ENCODE data around the gene CDC14B.

Gene CDC14B

GRCh38 chr9:96502539-96503373 lies 116.9 kb downstream of the CDC14B start:
- DNase-seq (ENCODE audit: low read depth, low spot score) = no peak

GRCh38 chr9:96501633-96502538 lies 117.8 kb downstream of the CDC14B start:
- DNase-seq (ENCODE audit: low read depth, low spot score) = no peak

- no peak for DNase-seq (ENCODE audit: low read depth, low spot score)
Measured at GRCh38 chr9:96500696-96501632, 118.7 kb downstream of the CDC14B start.

- DNase-seq (ENCODE audit: low read depth, low spot score) = no peak
Measured at GRCh38 chr9:96499257-96499656, 120.4 kb downstream of the CDC14B start.

- DNase-seq (ENCODE audit: low read depth, low spot score) = no peak
Measured at GRCh38 chr9:96498796-96499195, 120.8 kb downstream of the CDC14B start.

- no peak for DNase-seq (ENCODE audit: low read depth, low spot score)
Measured at GRCh38 chr9:96497117-96497399, 122.6 kb downstream of the CDC14B start.

GRCh38 chr9:96496368-96497116 lies 123.1 kb downstream of the CDC14B start:
- no peak for DNase-seq (ENCODE audit: low read depth, low spot score)

- no peak for DNase-seq (ENCODE audit: low read depth, low spot score)
Measured at GRCh38 chr9:96495341-96495740, 124.3 kb downstream of the CDC14B start.

GRCh38 chr9:96494215-96494800 lies 125.3 kb downstream of the CDC14B start:
- no peak for DNase-seq (ENCODE audit: low read depth, low spot score)

GRCh38 chr9:96493757-96494156 lies 125.9 kb downstream of the CDC14B start:
- DNase-seq (ENCODE audit: low read depth, low spot score) = no peak

GRCh38 chr9:96492993-96493531 lies 126.6 kb downstream of the CDC14B start:
- no peak for DNase-seq (ENCODE audit: low read depth, low spot score)

- no peak for DNase-seq (ENCODE audit: low read depth, low spot score)
Measured at GRCh38 chr9:96491880-96492525, 127.6 kb downstream of the CDC14B start.

GRCh38 chr9:96491079-96491879 lies 128.4 kb downstream of the CDC14B start:
- DNase-seq (ENCODE audit: low read depth, low spot score) = no peak

- DNase-seq (ENCODE audit: low read depth, low spot score) = no peak
Measured at GRCh38 chr9:96490534-96491078, 129.0 kb downstream of the CDC14B start.

- DNase-seq (ENCODE audit: low read depth, low spot score) = no peak
Measured at GRCh38 chr9:96489482-96489979, 130.1 kb downstream of the CDC14B start.

- DNase-seq (ENCODE audit: low read depth, low spot score) = no peak
Measured at GRCh38 chr9:96487949-96488348, 131.7 kb downstream of the CDC14B start.

GRCh38 chr9:96487029-96487396 lies 132.6 kb downstream of the CDC14B start:
- DNase-seq (ENCODE audit: low read depth, low spot score) = no peak

GRCh38 chr9:96486386-96487028 lies 133.1 kb downstream of the CDC14B start:
- no peak for DNase-seq (ENCODE audit: low read depth, low spot score)
